GM18907 (cell line): ENCODE results near the gene TPSB2.
"Not testable (repeated sequence)": the region's sequence is repeated elsewhere in the genome, so short reads cannot be mapped to it uniquely, and the experiment has no call there.

Experiments
- ATAC-seq: cut with Tn5 transposase; IDR thresholded peaks from one replicate; pipeline ENCODE4 v1.9.1; 2021; ENCODE audit warnings: mild to moderate bottlenecking, moderate library complexity; ENCODE audit not compliant: unreplicated experiment

Gene TPSB2

GRCh38 chr16:1185460-1186207, 44.4 kb downstream of the TPSB2 start:
- ATAC-seq = not testable (repeated sequence)

- ATAC-seq = no peak
Observed at GRCh38 chr16:1184980-1185379, 45.0 kb downstream of the TPSB2 start.

DNA sequence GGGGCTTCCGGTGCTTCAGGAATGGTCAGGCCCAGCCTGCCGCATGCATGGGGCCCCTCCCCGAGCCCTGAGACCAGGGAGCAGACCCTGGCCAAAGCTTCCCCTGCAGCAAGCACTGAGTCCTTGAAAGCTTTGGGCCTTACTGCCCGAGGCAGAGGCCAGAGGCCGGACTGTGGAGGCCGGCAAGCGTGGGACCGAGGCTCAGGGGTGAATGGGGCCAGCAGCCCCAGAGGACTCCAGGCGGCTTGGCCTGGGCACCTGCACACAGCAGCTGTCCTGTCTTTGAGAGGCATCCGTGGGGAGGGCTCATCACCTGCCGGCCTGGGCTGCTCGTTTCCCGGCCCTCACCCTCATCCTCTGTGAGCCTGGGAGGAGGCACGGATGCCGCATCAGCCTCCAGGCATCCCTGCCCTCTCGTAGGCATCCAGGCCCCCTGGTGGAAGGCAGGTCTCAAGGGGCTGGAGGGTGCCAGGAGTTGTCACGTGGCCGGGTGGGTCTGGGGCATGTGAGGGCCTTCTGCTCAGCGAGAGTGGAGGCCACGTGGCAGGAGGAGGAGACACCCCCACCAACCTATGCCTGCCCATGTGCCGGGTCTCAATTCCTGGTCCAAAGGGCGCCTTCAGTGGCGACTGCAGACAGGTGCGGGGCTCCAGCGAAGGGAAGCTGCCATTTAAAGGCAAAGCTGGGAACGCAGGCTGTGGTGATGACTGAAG, 45.7 kb downstream of the TPSB2 start:
- ATAC-seq = no peak

DNA sequence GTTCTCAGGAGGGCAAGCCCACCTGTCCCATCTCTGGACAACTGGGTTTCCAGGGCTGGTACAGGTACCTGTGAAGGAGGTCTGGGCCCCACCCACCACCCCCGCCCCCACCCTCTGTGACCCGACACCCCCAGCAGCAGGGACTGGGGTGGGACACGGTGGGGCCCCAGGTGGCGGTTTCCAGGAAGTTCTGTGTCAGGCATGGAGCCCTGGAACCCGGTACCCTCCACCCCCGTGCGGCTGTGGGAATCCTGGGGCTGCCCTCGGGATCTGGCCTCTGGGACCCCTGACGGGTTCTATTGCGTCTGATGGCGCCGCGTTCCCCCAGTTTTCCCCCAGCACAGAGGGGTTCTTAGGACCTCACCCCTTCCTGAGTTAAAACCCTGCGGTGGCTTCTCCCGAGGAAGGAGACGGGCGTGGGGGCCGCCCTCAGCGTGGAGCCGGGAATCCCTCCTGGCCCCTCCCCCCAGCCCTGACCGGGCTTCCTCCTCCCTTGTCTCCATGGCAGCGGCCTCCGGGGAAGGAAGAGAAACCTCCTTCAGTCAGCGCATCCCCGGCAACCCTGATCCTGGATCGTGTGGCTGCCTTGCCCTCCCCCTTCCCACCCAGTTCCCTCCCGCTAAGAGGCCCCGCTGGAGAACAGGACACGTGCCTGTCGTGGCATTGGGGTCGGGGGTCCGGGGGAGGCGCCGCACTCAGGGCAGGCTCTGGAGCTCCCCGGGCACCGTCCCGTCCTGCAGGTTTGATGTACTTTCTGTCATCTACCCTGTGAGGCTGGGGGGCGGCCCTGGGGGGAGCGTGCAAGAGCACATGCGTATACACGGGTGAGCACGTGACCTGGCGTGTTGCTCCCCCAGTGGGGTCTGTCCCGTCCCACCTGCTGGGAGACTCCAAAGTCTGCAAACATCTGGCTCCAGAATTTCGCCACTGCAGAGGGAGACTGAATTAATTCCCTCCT, 46.8 kb downstream of the TPSB2 start:
- ATAC-seq = no peak

- ATAC-seq = no peak
Observed at GRCh38 chr16:1182316-1182671, 47.7 kb downstream of the TPSB2 start.

- ATAC-seq = no peak
Observed at GRCh38 chr16:1181404-1182315, 48.3 kb downstream of the TPSB2 start.

GRCh38 chr16:1180549-1181403, 49.2 kb downstream of the TPSB2 start:
- ATAC-seq = no peak
